IPS-20b (cell line): ENCODE results near the gene CCDC138.

Experiments
- H3K27ac ChIP-seq: one replicate; pipeline ENCODE4 v1.5.1; 2013; ENCODE audit warnings: low read length
- H3K27me3 ChIP-seq: 2 replicates; pipeline ENCODE4 v1.6.1; 2013; ENCODE audit warnings: mild to moderate bottlenecking, low read length, inconsistent platforms; ENCODE audit not compliant: insufficient read depth
- H3K36me3 ChIP-seq: 2 replicates; pipeline ENCODE4 v1.6.1; 2013; ENCODE audit warnings: low read depth, mild to moderate bottlenecking, inconsistent platforms, low read length, moderate library complexity; ENCODE audit not compliant: insufficient read depth
- H3K4me1 ChIP-seq: 2 replicates; pipeline ENCODE4 v1.6.1; 2013; ENCODE audit warnings: mild to moderate bottlenecking, control low read depth, inconsistent platforms, low read length, moderate library complexity; ENCODE audit not compliant: insufficient read depth
- H3K4me3 ChIP-seq: 2 replicates; pipeline ENCODE4 v1.5.1; 2013; ENCODE audit warnings: mild to moderate bottlenecking, low read length, inconsistent platforms
- H3K9ac ChIP-seq: 2 replicates; pipeline ENCODE4 v1.6.1; 2013; ENCODE audit warnings: low read depth, mild to moderate bottlenecking, inconsistent platforms, low read length, moderate library complexity
- H3K9me3 ChIP-seq: 2 replicates; pipeline ENCODE4 v1.6.1; 2013; ENCODE audit warnings: mild to moderate bottlenecking, low read depth, low read length, inconsistent platforms; ENCODE audit not compliant: insufficient read depth

CCDC138 gene

DNA sequence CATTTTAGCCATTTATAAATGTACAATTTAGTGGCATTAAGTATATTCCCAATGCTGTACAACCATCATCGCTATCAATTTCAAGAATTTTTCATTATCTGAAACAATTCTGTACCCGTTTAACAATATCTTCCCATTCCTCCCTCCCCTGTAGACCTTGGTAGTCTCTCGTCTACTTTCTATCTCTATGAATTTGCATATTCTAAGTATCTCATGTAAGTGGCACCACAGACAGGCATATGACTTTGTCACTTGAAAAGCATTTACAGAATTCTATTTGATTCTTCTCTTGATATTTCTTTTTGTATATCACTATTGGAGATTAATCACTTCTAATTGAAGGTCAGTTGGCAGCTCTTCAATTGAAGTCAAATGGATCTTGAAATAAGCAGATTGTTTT, 48.0 kb downstream of the CCDC138 start:
- no peak overlapping the region for H3K27ac ChIP-seq
- peaks cover 20% of the 10 kb centered on the region for H3K9me3 ChIP-seq
- peaks cover 4% of the 10 kb centered on the region; the same call in 1 of the 2 replicates for H3K4me1 ChIP-seq
- H3K9ac ChIP-seq: no peak overlapping the region
- H3K27me3 ChIP-seq: no peaks in the 10 kb centered on the region
- H3K36me3 ChIP-seq: peaks cover 32% of the 10 kb centered on the region
- no peak overlapping the region for H3K4me3 ChIP-seq

DNA sequence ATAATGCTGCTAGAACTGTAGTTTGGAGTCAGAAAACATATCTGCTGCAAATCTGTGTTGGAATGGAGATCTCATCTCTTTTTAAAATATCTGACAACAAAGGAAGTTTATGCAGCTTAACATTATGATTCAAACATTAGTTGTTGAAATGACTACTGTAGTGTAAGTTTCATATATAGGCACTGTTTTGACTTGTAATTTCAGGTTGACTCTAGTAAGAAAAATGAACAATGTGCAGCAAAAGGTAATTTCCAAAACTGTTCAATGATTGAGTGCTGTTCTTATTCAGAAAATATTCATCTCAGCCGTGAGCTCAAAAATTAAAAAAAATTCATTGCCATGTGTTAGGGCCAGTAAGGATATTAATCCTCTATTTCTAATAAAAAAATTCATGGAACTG, 48.5 kb downstream of the CCDC138 start:
- H3K4me3 ChIP-seq: no peak overlapping the region
- peaks cover 36% of the 10 kb centered on the region for H3K36me3 ChIP-seq
- H3K4me1 ChIP-seq: peaks cover 4% of the 10 kb centered on the region; the same call in 1 of the 2 replicates
- H3K27ac ChIP-seq: no peak overlapping the region
- H3K27me3 ChIP-seq: no peaks in the 10 kb centered on the region
- peaks cover 22% of the 10 kb centered on the region for H3K9me3 ChIP-seq
- no peak overlapping the region for H3K9ac ChIP-seq

DNA sequence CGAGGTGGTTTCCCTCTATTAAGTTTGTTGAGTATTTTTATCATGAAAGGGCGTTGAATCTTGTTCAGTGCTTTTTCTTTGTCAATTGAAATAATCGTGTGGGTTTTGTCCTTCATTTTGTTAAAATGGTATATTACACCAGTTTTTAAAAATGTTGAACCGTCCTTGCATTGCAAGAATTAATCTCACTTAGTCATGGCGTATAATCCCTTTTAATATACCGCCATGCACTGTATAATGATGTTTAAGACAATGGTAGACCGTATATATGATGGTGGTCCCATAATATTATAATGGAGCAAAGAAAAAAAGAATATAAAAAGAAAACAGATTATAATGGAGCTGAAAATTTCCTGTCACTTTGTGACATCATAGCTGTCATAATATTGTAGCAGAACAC, 50.6 kb downstream of the CCDC138 start:
- Histone ChIP-seq H3K27ac (no peak overlapping the region), H3K36me3 (peaks cover 51% of the 10 kb centered on the region), H3K27me3 (no peaks in the 10 kb centered on the region), H3K9ac (no peak overlapping the region), H3K4me1 (peaks cover 4% of the 10 kb centered on the region; the same call in 1 of the 2 replicates), H3K4me3 (no peak overlapping the region), H3K9me3 (peaks cover 22% of the 10 kb centered on the region)

DNA sequence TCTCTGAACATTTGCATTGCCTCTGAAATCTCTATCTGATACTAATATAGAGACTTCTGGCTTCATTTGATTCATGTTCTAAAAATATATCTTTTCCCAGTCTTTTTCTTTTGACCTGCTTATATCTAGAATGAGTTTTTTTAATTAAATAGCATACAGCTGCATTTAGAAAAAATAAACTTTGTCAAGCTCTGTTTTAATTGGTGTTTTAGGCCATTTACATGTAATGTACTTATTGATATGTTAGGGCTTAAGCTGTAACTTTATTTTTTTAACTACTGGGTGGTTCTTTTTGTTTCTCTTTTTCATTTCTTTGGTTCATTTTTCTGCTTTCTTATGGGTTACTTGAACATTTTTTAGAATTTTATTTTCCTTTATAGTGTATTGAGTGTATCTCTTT, 54.9 kb downstream of the CCDC138 start:
- H3K4me1 ChIP-seq: no peaks in the 10 kb centered on the region
- H3K9me3 ChIP-seq: peaks cover 21% of the 10 kb centered on the region
- H3K9ac ChIP-seq: no peak overlapping the region
- H3K27ac ChIP-seq: no peak overlapping the region
- H3K27me3 ChIP-seq: no peaks in the 10 kb centered on the region
- H3K4me3 ChIP-seq: no peak overlapping the region
- H3K36me3 ChIP-seq: peaks cover 51% of the 10 kb centered on the region

DNA sequence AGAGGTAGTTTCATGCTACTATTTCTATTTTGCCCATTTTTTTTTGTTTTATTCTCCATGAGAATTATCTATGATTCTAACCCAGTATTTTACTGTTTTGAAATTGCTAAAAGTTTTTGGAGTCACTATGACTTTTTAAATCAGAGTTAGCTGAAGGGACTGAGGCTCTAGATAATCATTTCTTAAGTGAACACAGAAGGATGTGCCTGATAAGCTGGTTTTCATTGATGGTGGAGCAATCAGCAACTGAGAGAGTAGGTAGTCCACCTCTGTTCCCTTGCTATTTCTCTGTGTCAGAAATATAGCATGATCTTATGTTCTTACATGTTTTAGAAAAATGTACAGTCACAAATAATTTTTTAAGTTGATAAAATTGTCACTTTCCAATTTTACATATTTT, 59.4 kb downstream of the CCDC138 start:
- Histone ChIP-seq H3K4me3 (no peak overlapping the region), H3K27ac (no peak overlapping the region), H3K36me3 (peaks cover 47% of the 10 kb centered on the region), H3K4me1 (no peaks in the 10 kb centered on the region), H3K9ac (no peak overlapping the region), H3K27me3 (no peaks in the 10 kb centered on the region), H3K9me3 (no peaks in the 10 kb centered on the region)

DNA sequence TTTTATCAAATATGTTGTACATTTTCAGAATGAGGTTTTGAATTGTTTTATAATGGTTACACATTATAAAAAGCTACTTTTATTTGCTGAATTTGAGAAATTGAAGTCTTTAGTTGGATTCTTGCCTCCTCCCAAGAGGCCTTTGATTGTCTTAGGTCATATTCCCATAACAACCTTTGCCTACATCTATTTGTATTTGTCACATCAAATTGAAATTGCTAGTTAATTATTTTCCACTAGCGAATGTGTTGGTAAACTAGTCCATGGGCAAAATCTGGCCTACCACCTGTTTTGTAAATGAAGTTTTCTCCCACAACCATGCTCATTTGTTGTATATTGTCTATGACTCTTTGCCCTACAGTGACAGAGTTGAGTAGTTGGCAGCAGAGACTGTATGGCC, 60.4 kb downstream of the CCDC138 start:
- Histone ChIP-seq H3K9ac (no peak overlapping the region), H3K27ac (no peak overlapping the region), H3K36me3 (peaks cover 50% of the 10 kb centered on the region), H3K4me1 (no peaks in the 10 kb centered on the region), H3K27me3 (no peaks in the 10 kb centered on the region), H3K4me3 (no peak overlapping the region), H3K9me3 (no peaks in the 10 kb centered on the region)

DNA sequence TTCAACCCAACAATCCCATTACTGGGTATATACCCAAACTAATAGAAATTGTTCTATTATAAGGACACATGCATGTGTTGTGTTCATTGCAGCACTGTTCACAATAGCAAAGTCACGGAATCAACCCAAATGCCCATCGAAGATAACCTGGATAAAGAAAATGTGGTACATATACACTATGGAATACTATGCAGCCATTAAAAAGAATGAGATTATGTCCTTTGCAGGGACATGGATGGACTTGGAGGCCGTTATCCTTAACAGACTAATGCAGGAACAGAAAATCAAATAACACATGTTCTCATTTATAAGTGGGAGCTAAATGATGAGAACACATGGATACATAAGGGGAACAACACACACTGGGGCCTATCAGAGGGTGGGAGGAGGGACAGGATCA, 65.8 kb downstream of the CCDC138 start:
- H3K27me3 ChIP-seq: no peaks in the 10 kb centered on the region
- H3K4me1 ChIP-seq: no peaks in the 10 kb centered on the region
- no peak overlapping the region for H3K9ac ChIP-seq
- H3K36me3 ChIP-seq: peaks cover 51% of the 10 kb centered on the region
- H3K4me3 ChIP-seq: no peak overlapping the region
- H3K9me3 ChIP-seq: no peaks in the 10 kb centered on the region
- H3K27ac ChIP-seq: no peak overlapping the region

DNA sequence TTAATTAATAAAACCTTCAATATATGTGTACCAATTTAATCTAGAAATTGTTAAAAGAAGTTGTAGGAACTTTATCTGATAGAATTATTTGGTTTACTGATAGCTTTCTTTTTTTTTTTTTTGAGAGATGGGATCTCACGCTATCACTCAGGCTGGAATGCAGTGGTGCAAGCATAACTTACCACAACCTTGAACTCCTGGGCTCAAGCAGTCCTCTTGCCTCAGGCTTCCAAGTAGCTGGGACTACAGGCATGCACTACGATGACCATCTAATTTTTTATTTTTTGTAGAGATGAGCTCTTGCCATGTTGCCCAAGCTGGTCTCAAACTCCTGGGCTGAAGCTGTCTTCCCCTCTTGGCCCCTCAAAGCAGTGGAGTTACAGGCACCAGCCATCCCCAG, 66.8 kb downstream of the CCDC138 start:
- H3K4me1 ChIP-seq: no peaks in the 10 kb centered on the region
- no peak overlapping the region for H3K27ac ChIP-seq
- H3K27me3 ChIP-seq: no peaks in the 10 kb centered on the region
- no peak overlapping the region for H3K4me3 ChIP-seq
- no peak overlapping the region for H3K9ac ChIP-seq
- peaks cover 54% of the 10 kb centered on the region for H3K36me3 ChIP-seq
- no peaks in the 10 kb centered on the region for H3K9me3 ChIP-seq

DNA sequence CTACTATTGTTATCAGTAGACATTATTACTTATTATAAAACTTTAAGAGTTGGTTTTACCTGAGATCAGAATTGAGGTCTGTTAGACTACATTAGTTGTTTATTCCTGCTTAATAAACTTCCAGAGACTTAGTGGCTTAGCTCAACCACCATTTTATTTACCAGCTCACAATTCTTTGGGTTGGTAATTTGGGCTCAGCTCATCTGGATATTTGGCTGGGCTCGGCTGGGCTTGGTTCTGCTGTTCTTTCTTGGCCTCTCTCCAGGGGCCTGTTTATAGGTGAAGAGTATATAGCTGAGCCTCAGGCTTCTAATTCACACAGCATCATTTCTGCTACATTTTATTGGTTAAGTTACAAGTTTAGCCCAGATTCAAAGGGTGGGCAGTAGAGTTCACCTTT, 67.9 kb downstream of the CCDC138 start:
- Histone ChIP-seq H3K36me3 (peaks cover 51% of the 10 kb centered on the region), H3K4me1 (no peaks in the 10 kb centered on the region), H3K27ac (no peak overlapping the region), H3K9ac (no peak overlapping the region), H3K4me3 (no peak overlapping the region), H3K27me3 (no peaks in the 10 kb centered on the region), H3K9me3 (no peaks in the 10 kb centered on the region)

DNA sequence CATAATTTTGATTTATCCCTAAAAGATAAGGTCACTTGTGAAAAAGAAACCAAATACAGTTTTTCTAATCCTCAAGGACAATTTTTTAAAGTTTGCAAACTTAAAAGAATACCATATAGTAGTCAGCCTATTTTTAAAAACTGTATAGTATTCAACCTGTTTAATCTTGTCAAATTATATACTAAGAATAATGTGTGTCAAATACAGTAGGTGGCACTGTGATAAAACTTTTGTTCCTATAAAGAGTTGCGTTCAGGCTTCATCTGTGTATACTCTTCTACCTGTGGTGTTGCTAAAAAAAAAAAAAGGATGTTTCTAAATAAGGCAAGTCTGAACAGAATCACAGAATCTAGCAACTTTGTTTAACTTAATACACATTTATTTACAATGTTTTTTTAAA, 68.6 kb downstream of the CCDC138 start:
- Histone ChIP-seq H3K4me3 (no peak overlapping the region), H3K9ac (no peak overlapping the region), H3K27ac (no peak overlapping the region), H3K27me3 (no peaks in the 10 kb centered on the region), H3K36me3 (peaks cover 44% of the 10 kb centered on the region), H3K9me3 (no peaks in the 10 kb centered on the region), H3K4me1 (no peaks in the 10 kb centered on the region)

DNA sequence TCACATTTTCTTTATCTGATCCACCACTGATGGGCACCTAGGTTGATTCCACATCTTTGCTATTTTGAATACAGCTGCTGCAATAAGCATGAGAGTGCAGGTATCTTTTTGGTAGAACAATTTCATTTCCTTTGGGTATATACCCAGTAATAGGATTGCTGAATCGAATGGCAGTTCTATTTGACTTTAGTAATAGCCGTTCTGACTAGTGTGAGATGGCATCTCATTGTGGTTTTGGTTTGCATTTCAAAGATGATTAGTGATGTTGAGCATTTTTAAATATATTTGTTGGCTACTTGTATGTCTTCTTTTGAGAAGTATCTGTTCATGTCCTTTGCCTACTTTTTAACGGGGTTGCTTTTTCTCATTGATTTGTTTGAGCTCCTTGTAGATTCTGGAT, 72.3 kb downstream of the CCDC138 start:
- no peaks in the 10 kb centered on the region for H3K9me3 ChIP-seq
- no peak overlapping the region for H3K9ac ChIP-seq
- peaks cover 18% of the 10 kb centered on the region for H3K36me3 ChIP-seq
- no peak overlapping the region for H3K27ac ChIP-seq
- H3K4me3 ChIP-seq: no peak overlapping the region
- no peaks in the 10 kb centered on the region for H3K4me1 ChIP-seq
- H3K27me3 ChIP-seq: no peaks in the 10 kb centered on the region

DNA sequence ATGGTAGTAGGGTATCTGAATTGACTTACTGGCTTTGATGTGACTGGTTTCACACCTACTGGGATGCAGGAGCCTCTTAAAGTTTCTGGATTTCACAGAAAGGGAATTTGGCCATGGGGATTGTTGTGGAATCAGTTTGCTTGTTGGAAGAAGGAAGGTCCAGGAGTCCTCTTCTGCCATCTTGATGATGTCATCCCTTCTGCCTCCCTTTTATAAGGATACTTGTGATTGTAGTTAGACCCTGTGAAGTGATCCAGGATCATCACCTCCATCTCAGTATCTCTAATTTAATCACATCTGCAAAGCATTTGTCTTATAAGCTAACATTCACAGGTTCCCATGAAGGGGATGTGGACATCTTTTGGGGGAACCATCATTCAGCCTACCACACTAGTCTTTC, 79.5 kb downstream of the CCDC138 start:
- H3K27ac ChIP-seq: no peak overlapping the region
- H3K4me3 ChIP-seq: no peak overlapping the region
- no peaks in the 10 kb centered on the region for H3K4me1 ChIP-seq
- no peaks in the 10 kb centered on the region for H3K9me3 ChIP-seq
- peaks cover 18% of the 10 kb centered on the region for H3K36me3 ChIP-seq
- H3K27me3 ChIP-seq: no peaks in the 10 kb centered on the region
- H3K9ac ChIP-seq: no peak overlapping the region

DNA sequence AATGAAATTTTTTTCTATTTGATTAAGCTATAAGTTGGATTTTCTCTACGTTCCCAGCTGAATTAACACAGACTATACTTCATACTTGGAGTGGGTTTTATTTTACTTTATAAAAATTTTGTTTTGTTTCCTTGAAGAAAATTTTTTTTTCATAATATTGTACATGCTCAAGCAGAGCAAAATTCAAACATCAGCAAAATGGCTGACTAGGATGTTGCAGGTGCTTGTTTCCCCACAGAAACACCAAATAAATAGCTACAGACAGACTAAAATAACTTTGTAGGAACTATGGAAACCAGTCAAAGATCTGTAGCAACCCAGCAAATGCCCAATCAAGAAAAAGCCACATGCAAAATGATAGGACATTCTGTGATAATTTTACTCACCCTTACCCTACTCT, 82.3 kb downstream of the CCDC138 start:
- no peak overlapping the region for H3K4me3 ChIP-seq
- H3K4me1 ChIP-seq: no peaks in the 10 kb centered on the region
- H3K27me3 ChIP-seq: no peaks in the 10 kb centered on the region
- peaks cover 18% of the 10 kb centered on the region for H3K36me3 ChIP-seq
- no peak overlapping the region for H3K27ac ChIP-seq
- no peak overlapping the region for H3K9ac ChIP-seq
- H3K9me3 ChIP-seq: no peaks in the 10 kb centered on the region
